Measurements from ENCODE around the gene KLHL29.

DNA sequence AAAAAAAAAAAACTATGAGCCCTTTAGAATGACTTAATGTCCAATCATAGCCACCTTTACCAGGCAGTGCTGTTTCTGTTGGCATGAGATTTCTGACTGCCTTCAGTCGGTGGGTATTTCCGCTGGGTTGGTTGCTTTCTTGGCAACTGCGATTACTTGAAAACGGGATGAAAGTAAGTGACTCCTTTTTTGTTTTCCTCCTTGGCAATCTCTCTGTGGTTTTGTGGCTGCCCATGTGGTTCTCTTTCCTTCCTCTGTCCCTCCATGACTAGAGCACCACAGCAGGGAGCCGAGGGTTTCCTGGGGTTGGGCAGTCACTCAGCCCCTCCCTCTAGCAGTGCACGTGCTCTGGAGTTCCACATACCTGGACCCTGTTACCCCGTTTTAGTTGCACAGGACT, 112.1 kb downstream of the KLHL29 start:
- TF ChIP-seq CTCF (IDR thresholded peaks at IDR 0.05) (no peak), PBX3 (IDR thresholded peaks at IDR 0.05) (no peak)

Measured in SK-N-SH (cell line).